ENCODE data around the gene SETDB1.

DNA sequence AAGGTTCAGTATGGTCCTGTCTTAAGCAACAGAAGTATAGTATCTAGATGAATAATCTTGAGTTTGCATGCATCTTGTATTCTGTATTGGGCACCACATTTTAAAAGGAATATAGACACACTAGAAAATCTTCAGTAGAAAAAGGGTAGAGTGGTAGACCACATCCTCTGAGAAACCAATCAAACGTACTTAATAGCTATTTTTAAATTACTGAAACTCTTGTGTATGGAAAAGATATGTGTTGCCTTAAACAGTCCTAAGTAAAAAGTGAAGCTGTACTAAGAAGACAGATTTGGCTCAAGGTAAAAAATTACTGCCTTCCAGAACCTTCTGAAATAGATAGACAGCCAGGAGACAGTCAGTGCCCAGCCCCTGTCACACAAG, 36.1 kb upstream of the SETDB1 start:
- TF ChIP-seq CTCF (IDR thresholded peaks at IDR 0.05; ENCODE audit: control extremely low read depth in 1 of 3, insufficient read depth in 1 of 3, low read depth in 1 of 3, low read length in 3 of 3) (no peak), CEBPB (IDR thresholded peaks at IDR 0.05; ENCODE audit: low read depth, low read length) (no peak), EP300 (IDR thresholded peaks at IDR 0.05; ENCODE audit: borderline replicate concordance in 1 of 2, low read depth in 2 of 2, low read length in 2 of 2) (no peak), YY1 (IDR thresholded peaks at IDR 0.05; ENCODE audit: low read depth, low read length) (no peak), POLR2A (IDR thresholded peaks at IDR 0.05; ENCODE audit: control extremely low read depth in 1 of 2, low read depth in 2 of 2, low read length in 2 of 2) (no peak), POLR2AphosphoS5 (IDR thresholded peaks at IDR 0.05; ENCODE audit: low read depth, low read length) (no peak), RBBP5 (IDR thresholded peaks at IDR 0.05; ENCODE audit: borderline replicate concordance, low read depth, low read length) (no peak), JUN (IDR thresholded peaks at IDR 0.05; ENCODE audit: low read depth, low read length) (no peak), SP1 (IDR thresholded peaks at IDR 0.05; ENCODE audit: low read depth, low read length) (no peak)
- TF ChIP-seq, protein P1, sequence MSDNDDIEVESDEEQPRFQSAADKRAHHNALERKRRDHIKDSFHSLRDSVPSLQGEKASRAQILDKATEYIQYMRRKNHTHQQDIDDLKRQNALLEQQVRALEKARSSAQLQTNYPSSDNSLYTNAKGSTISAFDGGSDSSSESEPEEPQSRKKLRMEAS (IDR thresholded peaks at IDR 0.05), result no peak
- TF ChIP-seq, protein P2, sequence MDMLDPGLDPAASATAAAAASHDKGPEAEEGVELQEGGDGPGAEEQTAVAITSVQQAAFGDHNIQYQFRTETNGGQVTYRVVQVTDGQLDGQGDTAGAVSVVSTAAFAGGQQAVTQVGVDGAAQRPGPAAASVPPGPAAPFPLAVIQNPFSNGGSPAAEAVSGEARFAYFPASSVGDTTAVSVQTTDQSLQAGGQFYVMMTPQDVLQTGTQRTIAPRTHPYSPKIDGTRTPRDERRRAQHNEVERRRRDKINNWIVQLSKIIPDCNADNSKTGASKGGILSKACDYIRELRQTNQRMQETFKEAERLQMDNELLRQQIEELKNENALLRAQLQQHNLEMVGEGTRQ (IDR thresholded peaks at IDR 0.05; ENCODE audit: low read length), result no peak

Measured in H1 (cell line).